ENCODE results near the gene ASF1B. TPM values are rescaled to one million over a fixed set of nuclear protein-coding genes. Genes with fewer than 3 reads are reported as not detected.

Gene ASF1B
- total RNA-seq, 2 experiments from 2014 or later, result 0.59 to 0.77 TPM

GRCh38 chr19:14152713-14153112 lies 16.3 kb upstream of the ASF1B start:
- DNase-seq (no peak), ATAC-seq (ENCODE audit: poor library complexity) (no peak)
- no peak overlapping the region for H3K27ac ChIP-seq (ENCODE audit: low read depth in 1 of 2, low read length in 2 of 2)
- no peaks in the 10 kb centered on the region for H3K27me3 ChIP-seq (ENCODE audit: control insufficient read depth in 1 of 2, insufficient read depth in 2 of 2, low read length in 2 of 2)
- H3K27ac Mint-ChIP-seq, result peak overlapping the region; percentile 48
- no peaks in the 10 kb centered on the region for H3K27me3 Mint-ChIP-seq
- peaks cover 28% of the 10 kb centered on the region for H3K36me3 ChIP-seq (ENCODE audit: insufficient read depth, low read length)
- H3K36me3 Mint-ChIP-seq (ENCODE audit: low read depth), result peaks cover 33% of the 10 kb centered on the region
- POLR2A ChIA-PET, result interaction anchor here (1.8 kb wide), 1 partner anchor 16 kb away, joined by 4 read pairs; the partner anchor contains the start of gene ASF1B
- H3K9me3 ChIP-seq (ENCODE audit: control insufficient read depth in 1 of 2, insufficient read depth in 1 of 2, low read length in 2 of 2), result no peaks in the 10 kb centered on the region
- H3K4me3 ChIP-seq (ENCODE audit: low read length), result no peak overlapping the region
- TF ChIP-seq CTCF (IDR thresholded peaks at IDR 0.05), result no peak
- H3K4me3 Mint-ChIP-seq, result no peak overlapping the region
- H3K9me3 Mint-ChIP-seq, result no peaks in the 10 kb centered on the region
- intact Hi-C loops (cut with DNase I, micrococcal nuclease), result no loop called here
- CTCF ChIA-PET, result no interaction called here
- peaks cover 25% of the 10 kb centered on the region for H3K4me1 Mint-ChIP-seq (ENCODE audit: low read depth)
- H3K4me1 ChIP-seq (ENCODE audit: insufficient read depth, low read length), result peaks cover 40% of the 10 kb centered on the region

GRCh38 chr19:14150770-14151661 lies 14.6 kb upstream of the ASF1B start:
- Histone ChIP-seq H3K27me3 (ENCODE audit: control insufficient read depth in 1 of 2, insufficient read depth in 2 of 2, low read length in 2 of 2) (no peaks in the 10 kb centered on the region), H3K36me3 (ENCODE audit: insufficient read depth, low read length) (peaks cover 15% of the 10 kb centered on the region), H3K4me1 (ENCODE audit: insufficient read depth, low read length) (peaks cover 40% of the 10 kb centered on the region), H3K4me3 (ENCODE audit: low read length) (no peak overlapping the region), H3K27ac (ENCODE audit: low read depth in 1 of 2, low read length in 2 of 2) (peak overlapping the region; percentile 84 to 94), H3K9me3 (ENCODE audit: control insufficient read depth in 1 of 2, insufficient read depth in 1 of 2, low read length in 2 of 2) (no peaks in the 10 kb centered on the region)
- H3K4me3 Mint-ChIP-seq, result no peak overlapping the region
- DNase-seq (no peak), ATAC-seq (ENCODE audit: poor library complexity) (no peak)
- peak overlapping the region; percentile 99 for H3K27ac Mint-ChIP-seq
- H3K4me1 Mint-ChIP-seq (ENCODE audit: low read depth), result peaks cover 29% of the 10 kb centered on the region
- ChIA-PET POLR2A (interaction anchor here (1.5 to 5.3 kb wide), 2 partner anchors 13 to 204 kb away, joined by 3 to 52 read pairs; partner anchors contain the start of gene ASF1B), CTCF (interaction anchor here (0.8 to 1.8 kb wide), 3 partner anchors 14 to 78 kb away, joined by 3 to 10 read pairs (median 3); partner anchors contain the start of gene ASF1B)
- intact Hi-C loops (cut with DNase I, micrococcal nuclease), result no loop called here
- H3K9me3 Mint-ChIP-seq, result no peaks in the 10 kb centered on the region
- TF ChIP-seq CTCF (IDR thresholded peaks at IDR 0.05), result no peak
- no peaks in the 10 kb centered on the region for H3K27me3 Mint-ChIP-seq
- H3K36me3 Mint-ChIP-seq (ENCODE audit: low read depth), result peaks cover 23% of the 10 kb centered on the region

GRCh38 chr19:14150041-14150769 lies 13.8 kb upstream of the ASF1B start:
- peaks cover 23% of the 10 kb centered on the region for H3K36me3 Mint-ChIP-seq (ENCODE audit: low read depth)
- peak in 3 of 14 experiments; percentile 30 to 44 (median 32) for DNase-seq
- Histone ChIP-seq H3K4me1 (ENCODE audit: insufficient read depth, low read length) (peaks cover 40% of the 10 kb centered on the region), H3K27ac (ENCODE audit: low read depth in 1 of 2, low read length in 2 of 2) (peak overlapping the region; percentile 84 to 94), H3K4me3 (ENCODE audit: low read length) (peak overlapping the region; percentile 55), H3K27me3 (ENCODE audit: control insufficient read depth in 1 of 2, insufficient read depth in 2 of 2, low read length in 2 of 2) (no peaks in the 10 kb centered on the region), H3K9me3 (ENCODE audit: control insufficient read depth in 1 of 2, insufficient read depth in 1 of 2, low read length in 2 of 2) (no peaks in the 10 kb centered on the region), H3K36me3 (ENCODE audit: insufficient read depth, low read length) (peaks cover 10% of the 10 kb centered on the region)
- intact Hi-C loops (cut with DNase I, micrococcal nuclease), result no loop called here
- H3K9me3 Mint-ChIP-seq, result no peaks in the 10 kb centered on the region
- H3K4me3 Mint-ChIP-seq, result peak overlapping the region; percentile 84
- H3K27me3 Mint-ChIP-seq, result no peaks in the 10 kb centered on the region
- ChIA-PET CTCF (interaction anchor here (0.8 to 1.8 kb wide), 4 partner anchors 13 to 139 kb away, joined by 3 to 10 read pairs (median 3); partner anchors contain the start of gene ASF1B), POLR2A (interaction anchor here (0.6 to 5.3 kb wide), 4 partner anchors 12 to 205 kb away, joined by 3 to 52 read pairs (median 4); partner anchors contain the start of gene ASF1B)
- peak; percentile 13 for ATAC-seq (ENCODE audit: poor library complexity)
- H3K4me1 Mint-ChIP-seq (ENCODE audit: low read depth), result peaks cover 37% of the 10 kb centered on the region
- peak overlapping the region; percentile 99 for H3K27ac Mint-ChIP-seq
- no peak for TF ChIP-seq CTCF (IDR thresholded peaks at IDR 0.05)

Data from CD4-positive, alpha-beta T cell (primary cell).